GM12864 (cell line): ENCODE results near the gene ST3GAL3.
"Not testable (repeated sequence)": the region's sequence is repeated elsewhere in the genome, so short reads cannot be mapped to it uniquely, and the experiment has no call there.

Source experiments
- DNase-seq: peaks from one replicate; pipeline ENCODE4 v3.0.0-alpha.2; 2011; ENCODE audit warnings: low read depth
- H3K4me3 ChIP-seq: 2 replicates; pipeline ENCODE4 v1.5.1; 2011; ENCODE audit warnings: mild to moderate bottlenecking, low read depth, low read length, control low read depth
- TF ChIP-seq, protein P1 (sequence below): IDR thresholded peaks from 2 replicates; pipeline ENCODE4 v1.5.1; 2011; ENCODE audit warnings: low read depth, mild to moderate bottlenecking, moderate library complexity, low read length, control low read depth, inconsistent platforms; ENCODE audit errors: missing control alignments

The ST3GAL3 gene

DNA sequence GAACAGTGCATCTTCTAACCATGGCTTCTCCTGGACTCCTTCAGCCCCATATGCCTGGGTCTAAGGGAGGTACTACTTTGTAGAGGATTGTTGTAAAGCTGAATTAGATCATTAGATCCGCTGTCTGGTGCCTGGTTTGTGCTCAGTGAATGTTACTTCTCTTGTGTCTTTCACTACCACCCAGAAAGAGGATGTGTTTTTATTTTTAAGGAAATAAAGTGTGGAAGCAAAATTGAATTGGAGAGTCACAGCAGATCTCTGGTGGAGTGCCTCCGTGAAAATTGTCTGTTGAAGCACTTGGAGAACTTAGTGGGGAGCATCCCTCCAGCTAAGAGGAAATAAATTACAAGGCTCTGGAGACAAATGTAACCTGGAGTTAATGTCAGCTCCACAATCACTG, 124.5 kb downstream of the ST3GAL3 start:
- TF ChIP-seq, protein P1, sequence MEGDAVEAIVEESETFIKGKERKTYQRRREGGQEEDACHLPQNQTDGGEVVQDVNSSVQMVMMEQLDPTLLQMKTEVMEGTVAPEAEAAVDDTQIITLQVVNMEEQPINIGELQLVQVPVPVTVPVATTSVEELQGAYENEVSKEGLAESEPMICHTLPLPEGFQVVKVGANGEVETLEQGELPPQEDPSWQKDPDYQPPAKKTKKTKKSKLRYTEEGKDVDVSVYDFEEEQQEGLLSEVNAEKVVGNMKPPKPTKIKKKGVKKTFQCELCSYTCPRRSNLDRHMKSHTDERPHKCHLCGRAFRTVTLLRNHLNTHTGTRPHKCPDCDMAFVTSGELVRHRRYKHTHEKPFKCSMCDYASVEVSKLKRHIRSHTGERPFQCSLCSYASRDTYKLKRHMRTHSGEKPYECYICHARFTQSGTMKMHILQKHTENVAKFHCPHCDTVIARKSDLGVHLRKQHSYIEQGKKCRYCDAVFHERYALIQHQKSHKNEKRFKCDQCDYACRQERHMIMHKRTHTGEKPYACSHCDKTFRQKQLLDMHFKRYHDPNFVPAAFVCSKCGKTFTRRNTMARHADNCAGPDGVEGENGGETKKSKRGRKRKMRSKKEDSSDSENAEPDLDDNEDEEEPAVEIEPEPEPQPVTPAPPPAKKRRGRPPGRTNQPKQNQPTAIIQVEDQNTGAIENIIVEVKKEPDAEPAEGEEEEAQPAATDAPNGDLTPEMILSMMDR: no peak
- no peak overlapping the region for H3K4me3 ChIP-seq
- no peak for DNase-seq

DNA sequence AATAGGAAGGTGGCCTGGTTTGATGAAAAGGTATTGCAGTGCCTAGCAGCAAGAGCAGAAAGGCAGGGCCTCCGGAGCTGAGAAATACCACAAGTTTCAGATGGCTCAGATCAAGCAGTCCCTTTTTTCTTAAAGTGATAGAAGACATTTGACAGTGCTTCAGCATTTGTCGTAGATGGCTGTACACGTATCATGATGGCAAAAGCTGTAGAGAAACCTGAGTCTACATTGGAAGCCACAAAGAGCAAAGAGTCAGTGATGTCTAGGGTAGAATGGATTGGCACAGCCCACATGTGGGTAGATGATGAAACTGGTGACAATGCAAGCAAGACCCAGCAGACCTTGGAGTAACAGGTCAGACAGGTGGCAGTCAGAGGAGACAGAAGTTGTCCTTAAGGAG, 124.9 kb downstream of the ST3GAL3 start:
- TF ChIP-seq, protein P1: no peak
- no peak overlapping the region for H3K4me3 ChIP-seq
- DNase-seq: peak; percentile 60

DNA sequence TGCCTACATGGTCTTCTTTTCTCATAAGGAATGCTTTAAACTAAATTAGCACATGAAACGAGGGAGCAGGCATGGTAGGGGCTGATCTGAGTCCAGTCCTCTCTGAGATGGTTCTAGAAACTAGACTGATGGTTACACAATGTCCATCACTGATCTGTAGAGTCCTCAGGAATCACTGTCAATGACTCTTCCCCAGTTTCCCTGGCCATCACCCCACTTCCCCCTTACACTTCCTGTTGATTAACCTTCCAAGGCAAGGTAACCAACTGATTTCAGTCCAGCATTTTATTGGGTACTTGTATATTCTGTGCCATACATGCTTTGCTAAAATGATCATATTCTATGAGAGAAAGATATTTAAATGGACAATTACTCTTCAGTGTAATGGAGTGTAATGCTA, 125.7 kb downstream of the ST3GAL3 start:
- H3K4me3 ChIP-seq: no peak overlapping the region
- DNase-seq: no peak
- TF ChIP-seq, protein P1: no peak

DNA sequence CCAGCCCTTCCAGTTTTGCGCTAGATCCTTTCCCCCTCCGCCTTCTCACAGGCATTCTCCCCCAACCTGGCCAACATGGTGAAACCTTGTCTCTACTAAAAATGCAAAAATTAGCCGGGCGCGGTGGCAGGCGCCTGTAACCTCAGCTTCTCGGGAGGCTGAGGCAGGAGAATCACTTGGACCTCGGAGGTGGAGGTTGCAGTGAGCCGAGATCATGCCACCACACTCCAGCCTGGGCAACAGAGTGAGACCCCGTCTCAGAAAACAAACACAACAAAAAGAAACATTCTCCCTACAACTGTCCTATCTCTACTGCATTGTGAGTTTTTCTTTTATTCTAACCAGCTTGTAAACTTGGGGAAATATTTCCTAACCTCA, 126.6 kb downstream of the ST3GAL3 start:
- DNase-seq, H3K4me3 ChIP-seq: not testable (repeated sequence)

DNA sequence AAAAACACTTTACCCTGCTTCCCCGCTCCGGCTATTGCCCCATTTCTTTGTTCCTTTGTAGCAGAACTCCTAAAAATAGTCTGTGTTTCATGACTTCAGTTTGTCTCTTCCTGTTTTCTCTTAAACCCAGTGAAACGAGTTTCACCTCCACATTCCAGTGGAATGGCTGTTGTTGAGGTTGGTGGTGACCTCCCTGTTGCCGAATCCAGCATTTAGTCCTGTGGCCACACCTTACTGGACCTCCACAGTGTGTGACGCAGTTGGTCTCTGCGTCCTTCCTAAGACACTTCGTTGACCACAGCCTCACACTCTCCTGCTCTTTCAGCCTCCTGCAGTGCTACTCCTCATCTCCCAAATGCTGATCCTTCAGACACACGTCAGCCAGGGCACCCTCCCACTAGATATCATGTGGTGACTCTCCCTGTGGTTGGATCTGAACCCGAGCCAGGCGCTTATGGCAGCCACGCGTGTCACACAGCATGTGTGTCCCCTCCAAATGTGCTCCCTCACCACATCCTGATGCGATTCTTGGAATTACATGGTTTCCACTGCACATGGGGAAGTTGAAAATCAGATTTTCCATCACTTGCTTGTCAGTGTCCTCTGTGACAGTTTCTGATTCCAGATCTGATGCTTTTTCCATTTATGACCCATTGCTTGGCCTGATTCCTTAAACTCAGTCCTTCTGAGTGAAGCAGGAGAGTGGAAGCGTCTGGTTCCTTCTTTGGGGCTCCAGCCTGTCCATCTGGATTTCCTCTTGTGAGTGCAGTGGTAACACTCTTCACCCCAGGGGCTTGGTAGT, 127.1 kb downstream of the ST3GAL3 start:
- H3K4me3 ChIP-seq: no peak overlapping the region
- no peak for DNase-seq
- TF ChIP-seq, protein P1: no peak

DNA sequence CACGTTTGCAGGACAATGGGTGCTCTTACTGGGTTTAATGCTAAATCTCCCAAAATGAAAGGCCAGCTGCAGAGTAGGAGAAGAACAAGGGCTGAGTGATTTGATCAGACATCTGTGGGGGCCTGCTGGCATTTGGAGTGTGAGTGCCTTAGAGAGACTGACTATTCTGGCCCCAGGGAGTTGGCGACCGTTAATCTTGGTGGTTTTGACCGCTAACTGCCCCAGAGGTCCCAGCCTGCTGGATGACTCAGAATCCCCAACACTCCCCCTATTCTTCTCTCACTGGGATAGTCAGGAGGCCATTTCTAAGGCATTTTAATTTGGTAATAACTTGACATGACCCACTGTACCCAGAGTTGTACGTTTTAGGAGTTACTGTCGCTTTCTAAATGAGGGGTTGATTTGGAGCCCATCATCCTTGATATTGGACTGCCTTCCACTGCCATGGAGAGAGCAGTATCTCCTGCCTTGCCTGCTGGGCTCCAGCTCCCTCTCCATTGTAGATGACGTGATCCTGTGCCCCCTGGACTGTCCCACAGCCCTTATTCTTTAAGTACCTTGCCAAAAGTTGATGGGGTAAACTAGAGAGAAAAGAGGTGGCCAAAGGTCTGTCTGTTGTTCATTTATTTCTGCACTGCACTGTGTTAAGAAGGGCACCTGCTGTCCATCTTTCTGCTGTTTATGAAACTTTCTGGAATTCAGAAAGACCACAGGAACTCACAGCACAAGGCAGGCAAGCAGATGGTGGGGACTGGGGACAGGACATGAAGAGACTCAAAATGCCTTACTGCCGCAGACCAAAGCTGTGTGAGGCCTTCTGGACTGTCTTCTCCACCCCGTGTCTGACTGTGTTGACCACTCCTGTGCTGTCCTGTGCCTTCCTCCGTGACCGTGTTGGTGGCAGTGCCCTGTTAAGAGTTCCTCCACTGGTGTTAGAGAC, 128.0 kb downstream of the ST3GAL3 start:
- H3K4me3 ChIP-seq: no peak overlapping the region
- no peak for DNase-seq
- TF ChIP-seq, protein P1: no peak

DNA sequence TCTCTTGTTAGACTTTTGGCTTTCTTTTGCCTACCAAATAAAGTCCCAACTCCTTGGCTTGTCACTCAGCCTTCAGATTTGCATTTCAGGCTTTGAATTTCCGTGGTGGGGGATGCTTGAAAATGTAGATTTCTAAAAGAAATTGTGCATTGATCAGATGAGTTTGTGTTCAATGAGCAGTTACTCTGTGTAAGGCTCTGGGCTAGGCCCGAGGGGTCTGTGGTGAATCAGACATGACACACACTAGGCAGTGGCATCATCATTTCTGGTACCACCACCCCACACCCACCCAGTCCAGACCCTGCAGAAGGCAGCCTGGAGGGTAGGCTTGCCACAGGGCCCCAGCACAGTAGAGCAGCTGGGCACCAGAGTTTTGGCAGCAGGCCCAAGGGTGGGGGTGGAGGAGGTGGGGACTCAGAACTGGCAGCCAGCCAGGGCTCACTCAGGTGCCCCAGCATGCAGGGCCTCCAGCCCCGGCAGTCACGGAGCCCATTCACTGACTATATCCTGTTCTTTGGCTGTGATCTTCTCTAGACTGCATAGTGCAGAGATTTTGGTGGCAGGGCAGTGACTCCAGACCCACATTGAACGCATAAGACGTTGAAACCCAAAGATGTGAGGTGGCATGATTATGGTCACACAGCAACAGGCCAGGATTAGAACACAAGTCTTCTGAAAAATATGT, 129.1 kb downstream of the ST3GAL3 start:
- TF ChIP-seq, protein P1: no peak
- peak; percentile 59 for DNase-seq
- H3K4me3 ChIP-seq: no peak overlapping the region
